H1 (cell line): ENCODE results near the gene HTRA1. TPM values are rescaled to one million over a fixed set of nuclear protein-coding genes. Genes with fewer than 3 reads are reported as not detected.

ENCODE experiments used
- BRCA1 ChIP-seq: IDR thresholded peaks from 2 replicates; pipeline ENCODE4 v1.6.1; 2012; ENCODE audit warnings: low read depth, low read length, improper control_type of control experiment
- CHD7 ChIP-seq: fragments of 300-600 bp; sonication (generic); IDR thresholded peaks from 2 replicates; pipeline ENCODE4 v1.7.1; 2012; ENCODE audit warnings: low read length, moderate library complexity, mild to moderate bottlenecking, inconsistent platforms; ENCODE audit not compliant: insufficient replicate concordance
- GABPA ChIP-seq: IDR thresholded peaks from 2 replicates; pipeline ENCODE4 v1.6.1; 2011; ENCODE audit warnings: mild to moderate bottlenecking, low read length, moderate library complexity, borderline replicate concordance; ENCODE audit not compliant: insufficient read depth
- KDM5A ChIP-seq: fragments of 200-600 bp; IDR thresholded peaks from 2 replicates; pipeline ENCODE4 v1.7.1; 2012; ENCODE audit warnings: mild to moderate bottlenecking, low read length, inconsistent platforms, mixed read lengths
- POLR2A ChIP-seq, 2 experiments: IDR thresholded peaks; 1 replicate in 1 of 2; 2 replicates in 1 of 2; pipeline ENCODE4 v1.6.1; 2011; ENCODE audit warnings: low read depth in 2 of 2, low read length in 2 of 2, mild to moderate bottlenecking in 2 of 2; ENCODE audit errors: control extremely low read depth in 1 of 2
- RAD21 ChIP-seq, 2 experiments: IDR thresholded peaks in 1 of 2; conservative IDR thresholded peaks in 1 of 2; 2 replicates each; pipeline ENCODE4 v1.6.1; 2011; ENCODE audit warnings: low read depth in 2 of 2, low read length in 2 of 2, improper control_type of control experiment in 1 of 2, inconsistent platforms in 1 of 2, mild to moderate bottlenecking in 1 of 2, moderate library complexity in 1 of 2
- RXRA ChIP-seq: IDR thresholded peaks from 2 replicates; pipeline ENCODE4 v1.6.1; 2011; ENCODE audit warnings: low read depth, mild to moderate bottlenecking, low read length, moderate library complexity; ENCODE audit not compliant: insufficient read depth
- SRF ChIP-seq: IDR thresholded peaks from 2 replicates; pipeline ENCODE4 v1.6.1; 2011; ENCODE audit warnings: mild to moderate bottlenecking, low read depth, low read length, moderate library complexity
- TCF12 ChIP-seq: IDR thresholded peaks from 2 replicates; pipeline ENCODE4 v1.6.1; 2011; ENCODE audit warnings: low read depth, mild to moderate bottlenecking, low read length
- ZNF274 ChIP-seq: IDR thresholded peaks from 2 replicates; pipeline ENCODE4 v1.7.0; 2012; ENCODE audit warnings: low read length, borderline replicate concordance; ENCODE audit errors: extremely low read depth
- polyA plus RNA-seq, 7 experiments: library from polyadenylated mRNA; depleted of rRNA in 3 of 7; stranded (reverse) in 5 of 7; unstranded in 2 of 7; fragments of >200 nt in 5 of 7; fragments of 200-250 nt in 2 of 7; gene quantifications; 1 replicate in 5 of 7; 2 replicates in 1 of 7; 4 replicates in 1 of 7; pipeline versions ENCODE4 v1.2.1 to v1.2.3, GENCODE V29; 2011 to 2013; ENCODE audit warnings: missing spikeins in 2 of 7, mixed read lengths in 2 of 7
- total RNA-seq: library from RNA; stranded (reverse); fragmentation: NEBNext Ultra II Directional; extraction: Animal tissue kit (Norgen Biotek cat#: 25700); gene quantifications from 2 replicates; pipeline ENCODE4 v1.2.1, GENCODE V29; 2021

The HTRA1 gene
- total and polyA plus RNA-seq, 2 of the 8 experiments (the other 6 are each of a cell fraction or from before 2014, with no cell fraction given): 15.8 to 20.1 TPM

GRCh38 chr10:122458693-122459092, 2.7 kb upstream of the HTRA1 start (continued):
- TF ChIP-seq RXRA: no peak
- TF ChIP-seq TCF12: no peak
- TF ChIP-seq CHD7: no peak
- no peak for TF ChIP-seq RAD21 (IDR thresholded peaks at IDR 0.05 in 1 of 2, conservative IDR thresholded peaks at IDR 0.05 in 1 of 2; ENCODE audit: low read depth in 2 of 2, low read length in 2 of 2)
- TF ChIP-seq KDM5A: no peak
- no peak for TF ChIP-seq GABPA
- no peak for TF ChIP-seq ZNF274
- TF ChIP-seq BRCA1: no peak
- TF ChIP-seq SRF: no peak
- no peak for TF ChIP-seq POLR2A (IDR thresholded peaks at IDR 0.05; ENCODE audit: control extremely low read depth in 1 of 2, low read depth in 2 of 2, low read length in 2 of 2)
